Measurements from ENCODE around the gene LRRC45.
A peak's percentile ranks its signal among the peaks of the same experiment; 100 is the strongest.
"Not testable (repeated sequence)": the region's sequence is repeated elsewhere in the genome, so short reads cannot be mapped to it uniquely, and the experiment has no call there.

LRRC45 gene

DNA sequence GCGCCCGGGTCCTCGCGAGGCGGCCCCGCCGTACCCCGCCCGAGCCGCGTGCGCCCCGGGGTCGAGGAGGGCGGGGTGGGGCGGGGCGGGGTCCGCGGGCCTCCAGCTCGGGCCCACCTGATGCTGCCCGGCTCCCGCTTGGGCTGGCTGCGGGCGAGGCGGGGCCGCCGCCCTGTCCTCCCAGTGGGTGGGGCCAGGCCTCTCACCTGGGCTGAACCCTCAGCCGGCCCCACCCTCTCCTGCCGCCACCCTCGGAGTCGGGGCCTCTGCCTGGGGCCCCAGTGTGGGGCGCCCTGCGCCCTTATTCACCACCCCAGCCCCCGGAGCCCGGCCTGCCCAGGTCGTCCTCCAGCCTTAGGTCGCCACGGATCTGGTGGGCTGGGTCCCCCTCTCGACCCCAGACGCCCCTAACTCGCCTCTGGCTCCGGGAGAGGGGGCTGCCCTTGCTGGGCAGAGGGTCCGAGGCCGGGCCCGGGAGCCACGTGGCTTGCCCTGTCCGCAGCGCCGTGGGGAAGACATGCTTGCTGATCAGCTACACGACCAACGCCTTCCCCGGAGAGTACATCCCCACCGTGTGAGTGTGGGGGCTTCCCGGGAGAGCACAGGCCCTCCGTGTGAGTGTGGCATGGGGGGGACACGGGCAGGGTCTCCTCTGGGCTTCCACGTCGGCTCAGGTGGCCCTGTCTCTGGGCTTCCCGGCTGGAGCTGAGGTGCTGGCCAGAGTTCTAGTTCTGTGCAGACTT, 9.0 kb downstream of the LRRC45 start:
- peak; percentile 80 to 85 for DNase-seq (ENCODE audit: low read depth in 1 of 2, low spot score in 1 of 2)
- in situ Hi-C loops (cut with HindIII; ENCODE audit: low pct_unique_long_range_greater_than_20kb, low sequenced_read_pairs): no loop called here
- TF ChIP-seq JUND (IDR thresholded peaks at IDR 0.05; ENCODE audit: low read depth): no peak

DNA sequence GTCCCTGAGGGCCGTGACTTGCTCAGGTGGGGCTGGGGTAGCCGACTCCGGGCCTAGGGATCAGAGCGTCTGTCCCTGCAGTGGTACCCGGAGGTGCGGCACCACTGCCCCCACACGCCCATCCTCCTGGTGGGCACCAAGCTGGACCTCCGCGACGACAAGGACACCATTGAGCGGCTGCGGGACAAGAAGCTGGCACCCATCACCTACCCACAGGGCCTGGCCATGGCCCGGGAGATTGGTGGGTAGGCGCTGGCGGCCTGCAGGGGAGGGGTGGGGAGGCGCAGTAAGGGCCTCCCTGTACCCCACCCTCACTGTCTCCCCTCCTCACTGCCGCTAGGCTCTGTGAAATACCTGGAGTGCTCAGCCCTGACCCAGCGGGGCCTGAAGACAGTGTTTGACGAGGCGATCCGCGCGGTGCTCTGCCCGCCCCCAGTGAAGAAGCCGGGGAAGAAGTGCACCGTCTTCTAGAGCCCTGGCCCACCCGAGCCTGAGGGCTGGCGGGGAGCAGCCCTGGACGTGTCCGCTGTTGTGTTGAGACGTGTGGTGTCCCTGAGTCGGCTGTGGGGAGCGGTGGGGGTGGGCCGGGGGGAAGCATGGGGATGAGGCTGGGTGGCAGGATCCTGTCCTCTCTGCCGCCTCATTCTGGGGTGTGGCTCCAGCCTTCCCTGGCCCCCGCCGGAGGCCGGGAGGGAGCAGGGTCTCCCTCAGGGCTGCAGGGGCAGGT, 10.4 kb downstream of the LRRC45 start:
- no peak for TF ChIP-seq JUND (IDR thresholded peaks at IDR 0.05; ENCODE audit: low read depth)
- in situ Hi-C loops (cut with HindIII; ENCODE audit: low pct_unique_long_range_greater_than_20kb, low sequenced_read_pairs): no loop called here

DNA sequence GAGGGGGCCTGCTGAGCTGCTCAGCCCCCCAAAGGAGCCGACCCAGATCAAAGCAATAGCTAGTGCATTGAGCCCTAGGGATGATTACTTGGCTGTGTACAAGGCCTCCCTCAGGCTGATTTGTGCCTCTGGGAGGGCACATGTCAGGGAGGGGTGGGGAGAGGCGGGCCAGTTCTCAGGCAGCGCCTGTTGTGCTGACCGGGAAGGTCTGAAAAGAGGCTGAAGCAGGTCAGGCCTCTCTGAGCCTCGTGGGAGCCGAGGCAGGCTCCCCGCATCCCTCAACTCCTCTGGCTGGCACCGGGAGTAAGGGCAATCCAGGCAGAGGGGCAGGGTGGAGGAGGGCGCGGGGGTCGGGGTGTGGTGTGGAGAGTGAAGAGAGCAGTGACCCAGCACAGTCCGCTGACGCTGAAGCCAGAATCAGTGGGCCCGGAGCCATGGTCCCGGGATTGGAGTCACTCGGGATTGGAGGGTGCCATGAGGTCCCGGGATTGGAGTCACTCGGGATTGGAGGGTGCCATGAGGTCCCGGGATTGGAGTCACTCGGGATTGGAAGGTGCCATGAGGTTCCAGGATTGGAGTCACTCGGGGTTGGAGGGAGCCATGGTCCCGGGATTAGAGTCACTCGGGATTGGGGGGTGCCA, 11.4 kb downstream of the LRRC45 start:
- in situ Hi-C loops (cut with HindIII; ENCODE audit: low pct_unique_long_range_greater_than_20kb, low sequenced_read_pairs): no loop called here
- no peak for DNase-seq (ENCODE audit: low read depth in 1 of 2, low spot score in 1 of 2)

More for the DNA sequence above, 10.4 kb downstream of the LRRC45 start:
- no peak for DNase-seq (ENCODE audit: low read depth in 1 of 2, low spot score in 1 of 2)

DNA sequence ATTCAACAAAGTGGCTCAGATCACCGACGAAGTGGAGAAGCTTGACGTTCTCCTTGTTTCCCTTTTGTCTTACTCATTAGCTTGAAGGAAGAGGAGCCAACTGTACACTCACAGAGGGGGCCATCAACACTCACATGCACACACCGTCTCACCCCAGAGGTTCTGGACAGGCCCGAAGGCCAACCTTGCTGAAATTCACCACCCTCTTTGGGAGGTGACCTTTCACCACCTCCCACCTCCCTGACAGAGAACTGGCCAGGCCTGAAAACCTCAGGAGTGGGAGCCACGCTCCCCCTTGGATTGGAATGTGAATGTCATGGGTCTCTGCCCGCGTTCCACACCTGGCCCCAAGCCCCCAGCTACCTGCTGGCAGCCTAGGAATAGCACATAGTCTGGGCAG, 12.4 kb downstream of the LRRC45 start:
- in situ Hi-C loops (cut with HindIII; ENCODE audit: low pct_unique_long_range_greater_than_20kb, low sequenced_read_pairs): no loop called here
- no peak for TF ChIP-seq JUND (IDR thresholded peaks at IDR 0.05; ENCODE audit: low read depth)
- DNase-seq (ENCODE audit: low read depth in 1 of 2, low spot score in 1 of 2): no peak

More for the DNA sequence above, 11.4 kb downstream of the LRRC45 start:
- TF ChIP-seq JUND (IDR thresholded peaks at IDR 0.05; ENCODE audit: low read depth): no peak

DNA sequence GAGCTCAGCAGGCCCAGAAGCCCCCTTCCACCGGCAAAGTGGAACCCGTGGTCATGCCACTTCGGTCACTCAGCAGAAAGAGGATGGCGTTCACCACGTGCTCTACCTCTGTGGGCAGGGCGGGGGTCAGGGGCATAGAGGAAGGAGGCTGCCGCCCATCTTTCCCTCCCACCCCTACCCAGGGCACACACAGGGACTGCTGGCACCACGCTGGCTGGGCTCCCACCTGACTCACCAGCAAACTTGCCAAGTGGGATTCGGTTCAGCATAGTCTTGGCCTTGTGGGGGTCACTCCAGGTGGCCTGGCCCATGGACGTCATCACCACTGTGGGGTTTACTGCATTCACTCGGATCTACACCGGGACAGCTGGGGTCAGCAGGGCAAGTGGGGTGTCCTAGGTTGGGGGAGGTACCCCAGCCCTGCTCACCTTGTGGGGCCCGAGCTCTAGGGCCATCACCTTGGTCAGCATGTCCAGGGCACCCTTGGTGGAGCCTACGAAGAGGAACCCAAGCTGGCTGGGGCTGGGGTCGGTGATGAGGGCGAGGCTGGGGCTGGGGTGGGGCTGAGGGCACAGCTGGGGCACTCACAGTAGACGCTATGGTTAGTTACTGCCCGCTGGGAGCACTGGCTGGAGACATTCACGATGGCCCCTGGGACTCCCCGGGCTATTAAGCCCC, 13.0 kb downstream of the LRRC45 start:
- no peak for DNase-seq (ENCODE audit: low read depth in 1 of 2, low spot score in 1 of 2)
- in situ Hi-C loops (cut with HindIII; ENCODE audit: low pct_unique_long_range_greater_than_20kb, low sequenced_read_pairs): no loop called here

DNA sequence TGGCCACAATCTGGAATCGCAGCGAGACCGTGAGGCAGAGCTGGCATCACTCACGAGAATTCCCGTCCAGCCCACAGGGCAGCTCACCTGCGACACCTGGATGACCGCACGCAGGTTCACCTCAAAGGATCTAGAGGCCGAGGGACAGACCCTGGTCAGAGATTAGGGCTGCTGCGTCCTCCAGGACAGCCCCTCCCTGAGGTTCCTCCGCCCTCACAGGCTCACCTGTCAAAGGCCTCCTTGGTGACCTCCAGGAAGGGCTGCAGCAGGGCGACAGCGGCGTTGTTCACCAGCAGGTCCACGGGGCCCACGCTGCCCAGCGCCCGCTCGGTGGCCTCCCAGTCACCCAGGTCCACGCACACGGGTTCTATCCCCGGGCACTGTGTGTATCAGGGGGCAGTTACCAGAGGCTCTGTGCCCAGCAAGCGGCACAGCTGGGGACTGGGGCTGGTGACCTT, 13.6 kb downstream of the LRRC45 start:
- in situ Hi-C loops (cut with HindIII; ENCODE audit: low pct_unique_long_range_greater_than_20kb, low sequenced_read_pairs): no loop called here

More for the DNA sequence above, 13.0 kb downstream of the LRRC45 start:
- TF ChIP-seq JUND (IDR thresholded peaks at IDR 0.05; ENCODE audit: low read depth): no peak

DNA sequence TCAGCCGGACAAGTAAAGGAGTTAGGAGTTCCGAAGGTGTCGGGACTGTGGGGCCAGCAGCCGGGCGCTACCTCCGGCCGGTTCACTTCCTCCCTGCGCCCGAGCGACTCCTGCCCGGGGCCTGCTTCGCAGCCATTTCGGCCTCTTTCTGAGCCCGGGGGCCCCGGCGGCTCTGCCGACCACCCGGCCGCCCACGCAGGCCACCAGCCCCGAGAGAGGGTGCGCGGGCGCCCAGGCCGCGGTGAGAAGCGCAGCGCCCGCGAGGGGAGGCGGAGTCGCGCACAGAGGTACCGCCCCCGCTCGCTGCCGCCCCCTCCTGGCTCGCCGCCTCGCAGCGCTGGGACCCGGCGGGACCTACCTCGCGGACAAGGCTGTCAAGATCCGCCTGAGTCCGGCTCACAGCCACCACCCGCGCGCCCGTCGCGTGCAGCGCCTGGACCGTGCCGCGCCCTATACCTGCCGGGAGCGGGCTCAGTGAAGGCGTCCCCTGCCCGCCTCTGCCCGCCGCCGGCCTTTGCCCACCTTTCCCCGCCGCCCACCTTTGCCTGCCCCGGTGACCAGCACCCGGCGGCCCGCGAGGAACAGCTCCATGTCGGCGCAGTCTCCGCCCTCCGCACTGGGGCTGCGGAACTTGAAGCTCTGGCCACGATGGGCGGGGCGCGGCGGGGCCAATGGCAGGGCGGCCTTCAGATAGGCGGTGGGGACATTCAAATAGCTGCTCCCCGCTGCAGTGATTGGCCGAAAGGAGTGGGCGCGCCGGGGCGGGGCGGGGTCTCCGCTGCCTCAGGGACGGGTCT, 14.2 kb downstream of the LRRC45 start, which contains the start of gene DCXR:
TSS of gene DCXR (minus strand) at position 606 of the 797 bp plus-strand sequence. CDS start at position 591, 15 bp downstream.
- no peak for TF ChIP-seq JUND (IDR thresholded peaks at IDR 0.05; ENCODE audit: low read depth)
- in situ Hi-C loops (cut with HindIII; ENCODE audit: low pct_unique_long_range_greater_than_20kb, low sequenced_read_pairs): no loop called here
- DNase-seq (ENCODE audit: low read depth in 1 of 2, low spot score in 1 of 2): peak; percentile 99

More for the DNA sequence above, 13.6 kb downstream of the LRRC45 start:
- TF ChIP-seq JUND (IDR thresholded peaks at IDR 0.05; ENCODE audit: low read depth): no peak
- DNase-seq (ENCODE audit: low read depth in 1 of 2, low spot score in 1 of 2): no peak

DNA sequence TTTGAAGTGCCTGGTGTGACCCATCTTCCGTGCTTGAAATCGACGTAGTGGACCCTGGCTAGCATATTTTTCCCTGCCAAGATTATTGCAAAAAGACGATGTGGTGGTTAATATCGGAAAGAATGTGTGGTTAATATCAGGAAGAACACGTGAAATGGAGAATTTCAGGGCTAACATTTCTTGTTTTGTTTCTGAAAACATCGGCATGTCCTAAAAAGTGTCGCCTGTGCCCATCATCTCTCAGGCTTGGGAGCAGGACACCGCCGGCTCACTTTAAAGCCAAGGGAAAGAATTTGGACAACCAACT, 14.7 kb downstream of the LRRC45 start:
- DNase-seq (ENCODE audit: low read depth in 1 of 2, low spot score in 1 of 2): peak in 1 of 2 experiments; percentile 31
- no peak for TF ChIP-seq JUND (IDR thresholded peaks at IDR 0.05; ENCODE audit: low read depth)
- in situ Hi-C loops (cut with HindIII; ENCODE audit: low pct_unique_long_range_greater_than_20kb, low sequenced_read_pairs): no loop called here

DNA sequence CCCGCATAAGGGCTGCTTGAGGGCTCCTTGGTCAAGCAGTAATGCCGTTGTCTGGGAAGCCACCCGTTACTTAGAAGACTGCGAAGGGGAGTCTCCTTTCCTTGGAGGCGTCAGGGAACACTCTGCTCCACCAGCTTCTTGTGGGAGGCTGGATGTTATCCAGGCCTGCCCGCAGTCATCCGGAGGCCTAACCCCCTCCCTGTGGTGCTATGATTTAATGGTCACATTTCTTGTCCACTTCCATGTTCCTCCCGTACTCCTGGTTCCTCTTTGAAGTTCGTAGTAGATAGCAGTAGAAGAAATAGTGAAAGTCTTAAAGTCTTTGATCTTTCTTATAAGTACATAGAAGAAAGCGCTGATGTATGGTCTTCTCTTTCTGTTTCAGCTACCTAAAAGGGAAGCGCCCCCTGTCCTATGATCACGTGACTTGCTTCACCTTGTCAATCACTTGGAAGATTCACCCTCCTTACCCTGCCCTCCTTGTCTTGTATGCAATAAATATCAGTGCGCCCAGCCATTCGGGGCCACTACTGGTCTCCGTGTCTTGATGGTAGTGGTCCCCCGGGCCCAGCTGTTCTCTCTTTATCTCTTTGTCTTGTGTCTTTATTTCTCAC, 15.8 kb downstream of the LRRC45 start:
- in situ Hi-C loops (cut with HindIII; ENCODE audit: low pct_unique_long_range_greater_than_20kb, low sequenced_read_pairs); DNase-seq (ENCODE audit: low read depth in 1 of 2, low spot score in 1 of 2): not testable (repeated sequence)

DNA sequence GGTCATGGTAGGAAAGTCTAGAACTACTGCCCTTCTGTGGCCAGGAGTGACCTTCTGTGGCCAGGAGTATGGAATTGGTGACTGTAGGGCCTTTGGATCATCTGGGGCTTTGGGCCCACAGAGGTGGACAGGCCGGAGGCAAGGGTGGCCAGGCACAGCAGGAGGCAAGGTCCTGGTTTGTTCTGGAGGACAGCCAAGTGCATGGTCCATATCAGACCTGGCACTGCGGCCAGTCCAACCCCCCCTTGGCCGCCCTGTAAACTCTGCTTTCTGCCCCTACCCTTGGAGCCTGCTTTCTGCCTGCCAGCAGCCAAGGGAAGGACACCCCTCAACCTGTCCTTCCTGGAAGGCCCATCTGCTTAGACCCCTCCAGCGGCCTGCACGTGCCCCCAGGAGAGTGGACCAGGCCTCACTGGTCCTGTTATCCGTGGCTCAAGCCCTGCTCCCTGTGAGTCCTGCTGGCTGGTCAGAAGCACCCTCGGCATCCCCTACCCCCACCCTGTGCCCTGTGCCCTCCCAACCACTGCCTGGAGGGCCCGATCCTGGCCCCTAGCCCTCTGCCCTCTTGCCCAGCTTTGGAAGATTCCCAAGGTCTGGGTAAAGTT, 16.7 kb downstream of the LRRC45 start:
- in situ Hi-C loops (cut with HindIII; ENCODE audit: low pct_unique_long_range_greater_than_20kb, low sequenced_read_pairs): no loop called here
- DNase-seq (ENCODE audit: low read depth in 1 of 2, low spot score in 1 of 2): no peak
- no peak for TF ChIP-seq JUND (IDR thresholded peaks at IDR 0.05; ENCODE audit: low read depth)

DNA sequence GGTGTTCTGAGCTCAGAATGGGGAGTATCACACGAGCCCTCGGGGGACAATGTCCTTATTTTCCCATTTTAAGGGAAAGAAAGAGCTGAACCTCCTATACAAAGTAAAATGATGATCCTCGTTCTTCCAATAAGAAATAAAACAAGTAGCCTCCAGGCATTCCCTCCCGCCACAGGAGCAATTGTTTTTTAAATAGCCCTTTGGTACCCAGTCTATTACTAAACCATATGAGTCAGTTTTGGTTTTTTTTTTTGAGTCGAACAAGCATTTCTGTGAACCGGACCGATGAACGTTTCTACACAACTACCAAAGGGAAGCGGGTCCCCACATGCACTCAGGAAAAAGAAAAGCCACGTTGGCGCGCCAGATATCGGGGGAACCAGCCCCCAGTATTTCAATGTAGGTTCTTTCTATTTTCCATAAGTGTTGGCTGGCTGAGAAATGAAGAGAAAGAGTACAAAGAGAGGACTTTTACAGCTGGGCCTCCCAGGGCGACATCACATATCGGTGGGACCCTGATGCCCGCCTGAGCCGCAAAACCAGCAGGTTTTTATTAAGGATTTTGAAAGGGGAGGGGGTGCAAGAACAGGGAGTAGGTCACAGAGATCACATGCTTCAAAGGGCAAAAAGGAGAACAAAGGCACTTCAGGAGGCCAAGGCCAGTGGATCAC, 18.2 kb downstream of the LRRC45 start:
- DNase-seq (ENCODE audit: low read depth in 1 of 2, low spot score in 1 of 2): no peak
- no peak for TF ChIP-seq JUND (IDR thresholded peaks at IDR 0.05; ENCODE audit: low read depth)
- in situ Hi-C loops (cut with HindIII; ENCODE audit: low pct_unique_long_range_greater_than_20kb, low sequenced_read_pairs): no loop called here

Data from T47D (cell line).